ENCODE results near the gene AKR1C1. TPM values are rescaled to one million over a fixed set of nuclear protein-coding genes. Genes with fewer than 3 reads are reported as not detected.
"Not testable (repeated sequence)": the region's sequence is repeated elsewhere in the genome, so short reads cannot be mapped to it uniquely, and the experiment has no call there.

Gene AKR1C1
- polyA plus RNA-seq, 1 experiment, result 125 TPM

DNA sequence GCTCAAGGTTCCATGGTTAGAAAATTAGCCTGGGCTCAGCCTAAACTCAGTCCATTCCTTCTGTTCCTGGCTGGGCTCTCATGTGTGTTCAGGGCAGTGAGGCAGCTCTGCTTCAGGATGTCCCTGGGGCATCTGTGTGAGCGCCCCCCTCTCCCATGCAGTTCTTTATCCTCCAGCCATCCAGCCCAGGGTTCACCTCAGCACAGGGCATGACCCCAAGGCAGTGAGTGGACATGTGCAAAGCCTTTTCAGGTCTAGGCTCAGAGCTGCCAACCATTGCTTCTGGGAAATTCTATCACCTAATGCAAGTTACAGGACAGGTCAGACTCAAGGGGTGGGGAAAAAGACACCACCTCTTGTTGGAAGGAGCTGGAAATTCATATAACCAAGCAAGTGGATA, 10.1 kb downstream of the AKR1C1 start:
- not testable (repeated sequence) for H3K4me3 ChIP-seq (ENCODE audit: low read depth, low read length); H3K9me3 ChIP-seq (ENCODE audit: control insufficient read depth, insufficient read depth, low read length)

DNA sequence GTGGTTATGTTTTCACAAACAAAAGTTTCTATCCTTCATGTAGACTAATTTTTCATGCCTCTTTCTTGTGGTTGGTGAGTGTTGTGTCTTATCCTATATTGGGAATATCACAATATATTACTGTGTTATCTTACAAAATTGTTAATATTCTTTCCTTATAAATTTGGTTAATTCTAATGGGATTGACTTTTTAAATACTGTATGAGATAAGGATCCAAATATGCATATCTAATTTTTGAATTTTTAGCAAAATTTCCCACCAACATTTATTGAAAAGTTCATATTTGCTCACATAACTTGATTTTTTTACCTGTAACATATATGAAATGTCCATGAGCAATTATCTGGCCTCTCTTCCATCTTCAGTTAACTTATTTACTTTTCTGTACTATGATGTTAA, 11.2 kb downstream of the AKR1C1 start:
- POLR2A ChIA-PET; H3K9me3 ChIP-seq (ENCODE audit: control insufficient read depth, insufficient read depth, low read length); H3K27ac ChIP-seq (ENCODE audit: low read depth, low read length); H3K4me3 ChIP-seq (ENCODE audit: low read depth, low read length); CTCF ChIA-PET; DNase-seq (ENCODE audit: low read depth, low spot score); H3K27me3 ChIP-seq (ENCODE audit: control insufficient read depth, insufficient read depth, low read length): not testable (repeated sequence)

More for the DNA sequence above, 10.1 kb downstream of the AKR1C1 start:
- POLR2A ChIA-PET; H3K27me3 ChIP-seq (ENCODE audit: control insufficient read depth, insufficient read depth, low read length); CTCF ChIA-PET; H3K27ac ChIP-seq (ENCODE audit: low read depth, low read length); DNase-seq (ENCODE audit: low read depth, low spot score): not testable (repeated sequence)

DNA sequence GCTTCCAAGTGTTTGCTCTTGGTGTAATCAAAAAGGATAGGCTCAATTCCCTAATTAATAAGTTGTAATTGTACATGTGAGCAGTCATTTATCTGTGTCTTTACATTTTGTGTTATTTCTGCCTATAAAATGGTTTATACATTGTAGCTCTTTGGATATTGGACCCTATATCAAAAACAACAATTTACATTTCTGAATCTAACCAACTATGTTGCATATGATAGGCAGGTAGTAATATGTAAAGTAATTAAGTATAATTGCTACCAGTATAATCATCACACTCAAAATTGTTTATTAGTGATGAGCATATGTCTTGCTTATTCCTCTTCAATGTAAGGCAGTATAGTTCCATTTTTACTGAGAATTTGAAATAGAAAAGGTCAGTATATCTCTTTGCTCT, 13.8 kb downstream of the AKR1C1 start:
- CTCF ChIA-PET, result no interaction called here
- POLR2A ChIA-PET, result no interaction called here
- TF ChIP-seq, protein P1, sequence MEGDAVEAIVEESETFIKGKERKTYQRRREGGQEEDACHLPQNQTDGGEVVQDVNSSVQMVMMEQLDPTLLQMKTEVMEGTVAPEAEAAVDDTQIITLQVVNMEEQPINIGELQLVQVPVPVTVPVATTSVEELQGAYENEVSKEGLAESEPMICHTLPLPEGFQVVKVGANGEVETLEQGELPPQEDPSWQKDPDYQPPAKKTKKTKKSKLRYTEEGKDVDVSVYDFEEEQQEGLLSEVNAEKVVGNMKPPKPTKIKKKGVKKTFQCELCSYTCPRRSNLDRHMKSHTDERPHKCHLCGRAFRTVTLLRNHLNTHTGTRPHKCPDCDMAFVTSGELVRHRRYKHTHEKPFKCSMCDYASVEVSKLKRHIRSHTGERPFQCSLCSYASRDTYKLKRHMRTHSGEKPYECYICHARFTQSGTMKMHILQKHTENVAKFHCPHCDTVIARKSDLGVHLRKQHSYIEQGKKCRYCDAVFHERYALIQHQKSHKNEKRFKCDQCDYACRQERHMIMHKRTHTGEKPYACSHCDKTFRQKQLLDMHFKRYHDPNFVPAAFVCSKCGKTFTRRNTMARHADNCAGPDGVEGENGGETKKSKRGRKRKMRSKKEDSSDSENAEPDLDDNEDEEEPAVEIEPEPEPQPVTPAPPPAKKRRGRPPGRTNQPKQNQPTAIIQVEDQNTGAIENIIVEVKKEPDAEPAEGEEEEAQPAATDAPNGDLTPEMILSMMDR (IDR thresholded peaks at IDR 0.05; ENCODE audit: low read depth, low read length), result no peak
- no peak overlapping the region for H3K27ac ChIP-seq (ENCODE audit: low read depth, low read length)
- H3K27me3 ChIP-seq (ENCODE audit: control insufficient read depth, insufficient read depth, low read length), result no peaks in the 10 kb centered on the region
- no peak for DNase-seq (ENCODE audit: low read depth, low spot score)
- no peaks in the 10 kb centered on the region for H3K9me3 ChIP-seq (ENCODE audit: control insufficient read depth, insufficient read depth, low read length)
- H3K4me3 ChIP-seq (ENCODE audit: low read depth, low read length), result no peak overlapping the region

DNA sequence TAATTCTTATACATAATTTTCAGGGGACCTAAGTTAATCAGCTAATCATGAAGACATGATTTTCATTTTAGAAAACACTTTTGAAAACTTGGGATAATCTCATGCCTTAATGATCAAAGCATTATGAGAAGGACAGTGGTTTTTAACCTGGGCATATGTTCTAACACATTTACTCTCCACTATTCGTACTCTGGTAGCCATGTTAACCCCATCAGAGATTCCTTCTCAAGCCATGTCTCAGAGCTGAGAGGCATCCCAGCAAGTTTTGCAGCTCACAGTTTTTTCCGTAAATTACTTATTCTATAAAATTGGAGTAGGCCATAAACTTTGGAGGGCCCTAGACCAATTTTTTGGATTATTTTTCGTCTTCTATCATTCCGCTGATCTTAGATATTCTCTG, 15.7 kb downstream of the AKR1C1 start:
- H3K27me3 ChIP-seq (ENCODE audit: control insufficient read depth, insufficient read depth, low read length), result no peaks in the 10 kb centered on the region
- no peak overlapping the region for H3K27ac ChIP-seq (ENCODE audit: low read depth, low read length)
- ChIA-PET POLR2A (no interaction called here), CTCF (interaction anchor here (0.8 to 2.1 kb wide), 2 partner anchors 129 to 164 kb away, joined by 3 to 12 read pairs; no protein-coding TSS in a partner anchor)
- no peaks in the 10 kb centered on the region for H3K9me3 ChIP-seq (ENCODE audit: control insufficient read depth, insufficient read depth, low read length)
- no peak overlapping the region for H3K4me3 ChIP-seq (ENCODE audit: low read depth, low read length)
- TF ChIP-seq, protein P1 (IDR thresholded peaks at IDR 0.05; ENCODE audit: low read depth, low read length), result no peak
- DNase-seq (ENCODE audit: low read depth, low spot score), result no peak

DNA sequence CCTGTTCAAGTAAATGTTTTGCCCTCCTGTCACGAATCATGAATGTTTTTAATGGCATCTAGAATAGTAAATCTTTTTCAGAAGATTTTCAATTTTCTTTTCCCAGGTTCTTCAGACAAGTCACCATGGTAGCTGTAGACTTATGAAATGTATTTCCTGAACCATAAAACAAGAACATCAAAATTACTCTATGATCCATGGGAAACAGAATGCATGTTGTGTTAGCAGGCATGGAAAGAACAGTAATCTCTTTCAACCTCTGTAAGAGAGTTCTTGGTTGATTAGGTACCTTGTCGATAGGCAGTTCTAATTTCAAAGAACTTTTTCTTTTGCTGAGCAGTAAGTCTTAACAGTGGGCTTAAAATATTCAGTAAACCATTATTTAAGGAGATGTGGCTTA, 17.6 kb downstream of the AKR1C1 start:
- ChIA-PET CTCF (no interaction called here), POLR2A (no interaction called here)
- no peak overlapping the region for H3K4me3 ChIP-seq (ENCODE audit: low read depth, low read length)
- H3K27me3 ChIP-seq (ENCODE audit: control insufficient read depth, insufficient read depth, low read length), result no peaks in the 10 kb centered on the region
- H3K9me3 ChIP-seq (ENCODE audit: control insufficient read depth, insufficient read depth, low read length), result no peaks in the 10 kb centered on the region
- no peak for DNase-seq (ENCODE audit: low read depth, low spot score)
- TF ChIP-seq, protein P1 (IDR thresholded peaks at IDR 0.05; ENCODE audit: low read depth, low read length), result no peak
- H3K27ac ChIP-seq (ENCODE audit: low read depth, low read length), result no peak overlapping the region

DNA sequence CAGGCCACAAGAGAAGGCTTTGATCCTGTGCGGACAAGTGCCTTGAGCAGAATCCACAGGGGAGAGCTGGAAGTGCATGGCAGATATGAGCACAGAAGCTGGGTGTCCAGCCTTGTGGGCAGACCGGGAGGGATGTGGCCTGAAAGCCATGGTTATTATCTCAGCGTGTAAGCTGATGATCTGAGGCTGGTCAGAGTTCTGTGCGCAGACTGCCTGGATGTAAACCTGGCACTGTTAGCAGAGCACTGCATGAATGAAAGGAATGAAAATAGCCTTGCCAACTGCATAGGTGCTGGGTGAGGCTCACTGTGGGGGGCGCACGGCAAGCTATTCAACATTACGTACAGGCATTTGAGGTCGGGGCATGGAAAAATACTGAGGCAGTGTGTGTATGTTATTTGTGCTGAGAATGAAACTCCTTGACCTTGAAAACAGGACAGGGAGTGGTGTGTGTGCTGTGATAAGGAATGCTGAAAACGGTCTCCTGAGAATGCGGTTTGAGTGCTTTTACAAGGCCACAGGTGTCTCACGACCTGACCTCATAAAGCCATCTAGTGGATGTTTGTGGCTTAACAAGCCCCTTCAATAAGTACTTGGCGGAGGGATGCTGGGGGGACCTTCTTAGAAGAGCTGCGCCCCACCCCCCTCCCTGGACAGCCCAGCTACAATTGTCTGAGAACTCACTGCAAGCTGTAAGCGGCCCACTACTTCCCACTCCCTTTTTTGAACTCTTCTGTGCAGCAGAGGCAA, 18.7 kb downstream of the AKR1C1 start:
- DNase-seq (ENCODE audit: low read depth, low spot score), result no peak
- TF ChIP-seq, protein P1 (IDR thresholded peaks at IDR 0.05; ENCODE audit: low read depth, low read length), result peak; percentile 48
- Histone ChIP-seq H3K27ac (ENCODE audit: low read depth, low read length) (no peak overlapping the region), H3K9me3 (ENCODE audit: control insufficient read depth, insufficient read depth, low read length) (no peaks in the 10 kb centered on the region), H3K27me3 (ENCODE audit: control insufficient read depth, insufficient read depth, low read length) (no peaks in the 10 kb centered on the region), H3K4me3 (ENCODE audit: low read depth, low read length) (no peak overlapping the region)
- CTCF ChIA-PET, result interaction anchor here (0.7 to 2.1 kb wide), 3 partner anchors 19 to 167 kb away, joined by 3 to 23 read pairs (median 5); no protein-coding TSS in a partner anchor
- POLR2A ChIA-PET, result interaction anchor here (0.6 kb wide), 1 partner anchor 905 kb away, joined by 6 read pairs; no protein-coding TSS in a partner anchor
